HT1080 (cell line): ENCODE data around the gene TUNAR. TPM values are rescaled to one million over a fixed set of nuclear protein-coding genes. Genes with fewer than 3 reads are reported as not detected.

ENCODE experiments used
- DNase-seq: peaks from one replicate; pipeline ENCODE4 v3.0.0-alpha.2; 2015; ENCODE audit warnings: low read depth
- polyA plus RNA-seq, 2 experiments: library from polyadenylated mRNA; depleted of rRNA; stranded (reverse); fragments of >200 nt; gene quantifications; 2 replicates each; pipeline ENCODE4 v1.2.3, GENCODE V29; 2015
- total RNA-seq: library from RNA; depleted of rRNA; stranded (reverse); fragments of >200 nt; shearing (Covaris generic); gene quantifications from 2 replicates; pipeline ENCODE4 v1.2.3, GENCODE V29; 2014; rRNA removed

The TUNAR gene
- total RNA-seq: 0.43 TPM in 1 of 2 replicates, not detected in the other
- polyA plus RNA-seq (2015; cell fraction: cytosol; rRNA removed): not detected in 2 replicates
- polyA plus RNA-seq (2015; cell fraction: nucleus; rRNA removed): not detected in 2 replicates

DNA sequence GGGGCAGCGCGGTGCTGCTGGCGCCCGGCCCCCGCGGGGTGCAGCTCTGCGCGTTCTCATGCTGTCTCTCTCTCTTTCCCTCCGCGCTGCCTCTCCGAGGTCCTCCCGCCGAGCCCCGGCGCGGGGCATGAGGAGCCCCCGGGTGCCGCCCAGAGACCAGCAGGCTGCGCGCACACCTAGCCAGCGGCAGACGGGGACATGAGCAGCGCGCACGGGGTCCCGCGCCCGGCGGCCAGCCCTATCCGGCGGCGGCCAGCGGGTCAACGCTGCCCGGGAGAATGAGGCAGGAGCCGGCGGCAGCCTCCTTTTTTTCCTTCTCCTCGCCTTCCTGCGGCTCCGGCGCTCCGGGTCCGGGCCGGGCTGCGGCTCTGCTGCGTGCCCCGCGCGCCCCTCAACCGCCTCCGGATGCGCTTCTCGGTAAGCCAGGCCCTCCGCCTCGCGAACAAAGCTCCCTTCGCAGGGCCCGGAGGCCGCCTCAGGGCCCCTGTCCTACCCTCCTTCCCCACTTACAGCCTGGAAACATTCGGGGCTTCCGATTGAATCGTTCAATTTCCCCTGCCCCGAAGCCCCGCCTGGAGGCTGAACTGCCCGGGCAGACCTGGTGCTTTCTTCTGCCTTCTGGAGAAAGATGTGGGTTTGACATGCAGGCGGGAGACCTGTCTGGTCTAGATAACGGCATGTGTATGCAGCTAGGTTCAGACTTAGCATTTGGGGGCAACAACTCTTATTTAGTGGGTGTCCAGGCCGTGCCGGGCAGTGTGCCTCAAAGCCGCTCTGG lies at the start of gene TUNAR:
TUNAR (plus strand) TSS at position 72 of the 778 bp plus-strand sequence.
- no peak for DNase-seq

DNA sequence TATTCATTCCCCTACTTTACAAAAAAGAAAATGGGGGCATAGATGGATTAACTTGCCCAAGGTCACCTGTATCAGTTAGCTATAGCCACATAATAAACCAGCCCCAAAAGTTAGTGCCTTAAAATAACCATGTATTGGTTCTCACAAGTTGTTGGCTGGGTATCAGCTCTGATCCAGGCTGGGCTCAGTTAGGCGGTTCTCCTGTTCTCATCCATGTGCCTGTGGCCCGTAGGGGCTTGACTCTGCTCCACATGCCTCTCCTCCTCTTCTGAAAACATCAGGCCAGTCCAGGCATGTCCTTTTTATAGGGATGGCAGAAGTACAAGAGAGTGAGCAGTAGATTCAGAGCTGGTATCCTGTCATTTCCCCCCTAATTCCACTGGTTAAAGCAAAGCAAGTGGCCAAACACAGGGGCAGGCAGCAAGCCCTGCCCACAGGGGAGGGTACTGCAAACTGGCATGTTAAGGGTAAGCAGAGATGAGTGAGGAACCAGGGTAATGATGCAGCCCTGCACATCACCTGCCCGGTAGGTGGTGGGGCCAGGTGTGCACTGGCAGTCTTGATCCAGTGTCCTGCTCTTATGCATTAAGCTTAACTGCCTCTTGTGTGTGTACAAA lies 47.9 kb upstream of the TUNAR start:
- no peak for DNase-seq

DNA sequence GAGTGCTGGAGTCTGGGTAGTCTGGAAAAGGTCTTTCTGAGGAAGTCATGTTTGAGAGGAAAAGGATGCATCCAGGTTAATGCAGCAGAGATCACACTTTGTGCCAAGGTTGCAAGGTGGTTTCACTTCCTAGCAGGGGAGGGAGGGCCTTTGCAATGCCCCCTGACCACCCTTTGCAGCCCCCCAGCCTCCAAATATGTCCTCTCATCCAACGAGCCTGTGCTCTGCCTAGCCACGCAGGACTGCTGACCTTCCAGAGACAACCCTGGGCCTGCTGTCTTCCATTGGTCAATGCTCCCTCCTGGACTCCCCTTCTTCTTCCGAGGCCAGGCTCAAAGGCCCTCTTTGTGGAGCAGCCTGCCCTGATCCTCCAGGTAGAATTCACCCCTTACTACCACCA lies 47.3 kb upstream of the TUNAR start:
- DNase-seq: no peak

DNA sequence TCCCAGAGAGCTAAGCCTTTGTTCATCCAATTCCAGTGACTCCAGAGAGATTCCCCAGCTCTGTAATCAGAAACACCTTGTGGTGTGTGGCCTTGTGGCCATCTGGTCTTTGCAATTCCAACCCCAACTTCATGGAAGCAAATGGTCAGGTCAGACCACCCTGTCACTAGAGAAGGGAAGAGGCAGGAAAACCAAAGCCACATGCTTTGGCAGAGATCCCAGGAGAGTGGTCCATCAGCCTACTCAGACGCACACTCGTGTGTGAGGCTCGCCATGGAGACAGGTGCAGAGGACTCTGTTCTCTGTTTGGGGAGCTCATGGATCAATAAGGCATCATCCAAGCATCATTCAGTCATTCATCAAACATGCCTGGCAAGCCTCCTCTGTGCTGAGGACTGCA lies 46.2 kb upstream of the TUNAR start:
- DNase-seq: no peak

DNA sequence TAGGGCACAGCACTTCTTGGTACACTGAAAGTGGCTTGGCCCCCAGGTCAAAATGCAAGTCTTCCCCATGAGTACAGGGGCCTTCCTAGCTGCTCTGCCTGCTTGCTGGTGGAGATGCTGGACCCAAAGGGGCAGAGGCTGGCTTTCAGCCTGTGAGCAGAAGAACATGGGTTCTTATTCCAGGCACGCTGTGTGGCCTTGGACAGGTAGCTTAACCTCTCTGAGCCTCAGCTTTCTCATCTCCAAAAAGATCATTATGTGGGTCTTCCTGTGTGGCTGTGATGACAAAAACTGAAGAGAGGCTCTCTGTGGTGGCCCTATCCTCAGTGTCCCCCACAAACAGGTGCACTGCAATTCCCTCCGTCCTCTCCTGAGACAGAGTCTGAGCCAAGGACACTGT lies 45.6 kb upstream of the TUNAR start:
- no peak for DNase-seq

DNA sequence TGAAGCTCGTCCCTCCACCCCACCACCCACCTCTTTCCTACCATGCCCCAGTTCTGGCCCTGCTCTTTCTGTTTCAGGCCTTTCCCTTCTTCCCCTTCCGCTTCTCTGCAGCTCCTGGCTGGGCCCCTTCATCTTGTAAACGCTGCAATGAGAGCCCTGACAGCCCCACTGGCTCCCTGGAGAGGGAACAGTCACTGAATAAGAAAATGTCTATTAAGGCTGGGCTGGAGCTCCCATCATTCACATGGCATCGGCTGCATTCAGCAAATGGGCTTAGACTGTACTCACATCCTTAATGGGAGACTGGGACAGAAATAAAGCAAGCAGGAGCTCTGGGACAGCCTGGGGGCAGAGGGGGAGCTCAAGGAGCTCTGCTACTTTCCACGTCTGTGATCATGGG lies 45.2 kb upstream of the TUNAR start:
- no peak for DNase-seq

DNA sequence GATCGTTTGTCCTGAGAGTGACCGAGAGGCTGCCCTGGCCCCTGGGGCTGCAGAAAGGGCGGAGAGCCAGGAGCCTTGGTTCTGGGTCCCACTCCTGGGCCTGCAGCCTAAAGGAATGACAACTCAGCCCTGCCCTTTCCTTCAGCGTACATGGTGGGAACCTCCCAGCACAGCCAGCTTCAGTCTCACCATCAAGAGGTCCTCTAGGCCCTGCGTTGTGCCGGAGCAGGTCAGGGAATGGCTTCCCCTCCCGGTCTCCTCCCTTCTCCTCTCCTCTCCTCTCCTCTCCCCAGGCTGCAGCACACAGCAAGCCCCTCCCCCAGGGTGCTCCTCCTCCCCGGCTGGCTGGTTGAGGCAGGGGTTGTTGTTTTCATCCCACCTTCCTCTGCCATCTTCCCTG lies 44.6 kb upstream of the TUNAR start:
- no peak for DNase-seq

DNA sequence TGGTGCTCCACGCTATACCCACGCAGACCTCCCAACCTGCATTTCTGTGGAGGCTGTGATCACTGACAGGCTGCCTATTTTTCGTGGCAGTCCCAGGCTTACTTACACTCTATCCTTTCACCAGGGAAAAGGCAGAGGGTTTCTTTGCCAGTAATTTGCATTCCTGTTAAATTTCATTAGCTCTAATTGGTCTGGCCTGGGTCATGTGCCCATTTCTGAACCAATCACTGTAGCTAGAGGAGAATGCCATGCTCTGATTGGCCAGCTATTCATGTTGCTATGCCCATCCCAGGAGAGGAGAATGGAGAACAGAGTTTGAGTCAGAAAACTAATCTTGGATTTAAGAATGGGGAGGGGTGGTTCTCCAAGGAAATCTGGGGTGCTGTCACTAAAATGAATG lies 43.2 kb upstream of the TUNAR start:
- DNase-seq: peak; percentile 8

DNA sequence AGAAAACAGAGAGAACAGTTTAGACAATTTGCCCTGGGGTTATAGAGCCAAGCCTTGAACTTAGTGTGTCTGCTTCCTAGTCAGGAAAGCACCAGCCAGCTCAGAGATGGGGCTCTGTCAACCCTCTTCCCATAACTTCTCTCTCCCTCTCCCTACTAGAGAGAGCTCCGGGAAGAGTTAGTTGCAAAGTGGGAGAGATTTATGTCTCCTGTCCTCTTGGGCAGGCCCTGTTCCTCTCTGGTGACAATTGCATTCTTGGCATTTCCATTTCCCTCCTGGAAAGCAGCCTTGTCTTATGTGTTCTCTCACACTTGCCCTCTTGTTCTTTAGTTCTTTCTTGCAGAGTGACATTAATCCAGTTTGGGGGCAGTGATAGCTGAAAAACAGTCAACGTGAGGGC lies 42.1 kb upstream of the TUNAR start:
- no peak for DNase-seq

DNA sequence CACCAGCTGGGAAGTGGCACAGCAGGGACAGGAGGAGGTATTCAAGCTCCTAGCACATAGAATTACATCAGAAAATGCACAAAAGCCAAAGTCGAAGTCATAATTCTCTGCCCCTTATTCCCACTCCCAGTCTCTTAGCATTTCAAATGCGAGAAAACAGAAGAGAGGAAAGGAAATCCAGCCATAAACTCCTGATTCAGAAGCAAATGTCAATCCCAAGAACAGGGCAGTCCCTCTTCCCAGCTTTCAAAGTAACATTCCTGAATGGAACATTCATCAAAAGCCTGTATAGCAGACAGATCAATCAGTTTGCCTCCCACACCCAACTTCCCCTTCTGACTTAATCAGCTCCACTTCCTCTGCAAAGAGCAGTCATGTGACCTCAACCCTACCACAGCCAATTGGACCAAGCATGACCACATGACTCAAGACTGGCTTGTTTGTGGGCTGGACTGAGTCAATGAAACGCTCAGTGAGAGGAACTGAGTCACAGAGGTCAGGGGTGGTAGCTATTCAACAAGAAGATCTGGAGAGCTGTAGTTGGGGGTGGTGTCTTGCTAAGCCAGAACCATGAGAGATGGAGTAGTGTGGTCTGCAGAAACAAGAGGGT lies 41.4 kb upstream of the TUNAR start:
- peak; percentile 82 for DNase-seq

DNA sequence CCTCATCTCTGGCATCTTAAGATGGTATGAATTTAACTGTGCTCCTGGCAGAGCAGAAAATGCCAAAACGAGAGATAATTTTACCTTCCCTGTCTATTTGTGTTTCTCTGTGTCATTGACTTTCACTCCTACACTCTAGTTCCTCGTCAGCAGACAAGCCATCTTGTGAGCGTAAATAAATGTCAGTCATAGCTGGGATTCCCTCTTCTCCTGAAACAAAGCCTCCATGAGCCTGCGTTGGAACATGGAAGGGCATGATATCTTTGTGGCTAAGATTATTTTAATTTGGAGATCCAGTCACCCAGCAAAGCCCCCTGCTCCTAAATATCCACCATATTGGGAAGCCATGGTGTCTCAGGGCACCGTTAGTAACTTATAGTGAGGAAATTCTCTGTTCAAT lies 37.8 kb upstream of the TUNAR start:
- DNase-seq: no peak

DNA sequence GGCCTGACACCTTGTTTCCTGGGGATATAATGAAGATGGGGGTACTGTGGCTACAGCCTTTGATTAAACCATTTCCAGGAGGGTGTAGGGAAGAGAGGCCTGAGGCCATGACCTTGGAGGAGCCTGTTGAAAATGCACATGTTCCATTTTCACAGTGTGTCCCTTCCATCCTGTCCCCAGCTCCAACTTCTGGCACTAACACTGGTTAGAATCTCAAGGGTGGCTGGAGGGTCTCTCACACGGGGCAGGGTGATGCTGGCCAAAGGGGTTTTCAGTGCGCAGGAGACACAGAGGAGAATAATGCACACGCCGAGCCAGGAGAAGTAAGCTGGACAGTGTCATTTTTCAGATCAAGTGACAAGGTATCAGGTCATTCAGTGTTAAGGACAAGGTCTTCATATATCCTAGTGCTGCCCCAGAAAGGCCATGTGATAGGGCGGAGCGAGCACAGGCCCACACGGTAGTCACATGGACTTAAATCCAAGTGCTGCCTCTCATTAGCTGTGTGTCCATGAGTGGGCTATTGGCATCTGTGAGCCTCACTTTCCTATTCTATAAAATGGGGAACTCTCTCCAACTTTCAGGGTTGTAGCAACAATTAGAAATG lies 36.4 kb upstream of the TUNAR start:
- no peak for DNase-seq

DNA sequence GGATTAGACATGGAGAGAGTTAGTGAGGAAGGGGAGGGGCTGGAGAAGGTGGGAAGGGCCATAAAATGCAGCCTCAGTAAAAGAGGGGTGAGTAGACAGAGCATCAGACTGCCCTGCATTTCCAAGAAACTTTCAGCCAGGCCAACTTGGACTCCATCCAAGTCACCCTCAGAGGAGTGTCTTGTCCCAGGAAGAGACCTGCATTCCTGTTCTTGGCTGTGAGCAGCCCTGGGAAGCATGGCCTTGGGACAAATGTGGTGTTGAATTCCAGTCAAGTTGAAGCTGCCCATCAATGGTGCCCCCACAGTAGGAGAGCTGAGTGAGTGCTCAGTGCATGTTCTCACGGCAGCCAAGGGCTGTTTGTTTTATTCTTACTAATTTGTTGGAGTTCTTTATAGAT lies 35.0 kb upstream of the TUNAR start:
- no peak for DNase-seq

DNA sequence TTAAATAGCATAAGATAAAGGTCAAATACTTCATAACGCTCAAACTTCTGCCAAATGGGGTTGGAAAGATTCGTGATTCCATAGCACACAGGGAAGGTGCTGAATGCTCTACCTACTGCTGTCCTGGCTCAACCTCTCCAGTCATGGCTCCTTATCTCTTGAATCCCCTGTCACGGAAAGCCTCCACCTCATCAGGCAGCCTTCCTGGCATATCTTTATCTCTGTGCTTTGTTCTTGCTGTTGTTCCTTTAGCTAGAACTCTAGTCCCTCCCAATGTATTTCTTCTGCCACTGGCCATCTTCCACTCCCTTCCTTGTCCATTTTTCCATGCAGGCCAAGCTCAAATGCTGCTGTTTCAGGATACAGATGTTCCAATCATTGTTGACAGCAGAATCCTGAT lies 26.9 kb upstream of the TUNAR start:
- DNase-seq: no peak

DNA sequence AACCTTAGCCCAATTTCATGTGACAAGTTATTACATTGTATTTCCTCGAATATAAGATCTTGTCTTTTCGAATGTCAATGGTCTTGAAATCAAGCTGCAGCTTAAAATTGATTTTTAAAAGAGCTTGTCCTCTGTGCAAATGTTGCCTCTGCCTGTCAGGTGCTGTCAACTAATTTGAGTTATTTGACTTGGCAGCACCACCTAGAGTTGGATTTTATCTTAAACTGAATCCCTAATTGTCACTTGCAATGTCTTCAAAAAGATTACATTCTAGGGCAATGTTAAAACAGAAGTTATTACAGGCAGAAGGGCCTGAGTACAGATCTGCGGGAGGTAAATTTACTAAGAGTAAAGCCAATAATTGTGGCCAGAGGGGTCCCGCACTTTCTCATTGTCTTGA lies 26.2 kb upstream of the TUNAR start:
- DNase-seq: no peak

DNA sequence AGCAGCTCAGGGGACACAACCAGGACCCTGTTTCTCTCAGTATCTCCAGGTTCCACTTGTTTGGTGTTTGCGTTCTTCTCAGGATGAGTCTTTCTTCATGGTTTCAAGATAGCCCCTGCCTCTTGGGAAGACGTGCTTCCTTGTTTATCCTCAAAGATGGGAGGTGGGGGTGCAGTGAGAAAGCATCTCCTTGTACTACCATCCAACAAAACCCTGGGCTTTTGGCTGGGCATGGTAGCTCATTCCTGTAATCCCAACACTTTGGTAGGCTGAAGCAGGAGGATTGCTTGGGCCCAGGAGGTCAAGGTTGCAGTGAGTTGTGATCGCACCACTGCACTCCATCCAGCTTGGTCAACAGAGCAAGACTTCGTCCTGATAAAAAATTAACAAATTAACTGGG lies 21.0 kb upstream of the TUNAR start:
- no peak for DNase-seq

DNA sequence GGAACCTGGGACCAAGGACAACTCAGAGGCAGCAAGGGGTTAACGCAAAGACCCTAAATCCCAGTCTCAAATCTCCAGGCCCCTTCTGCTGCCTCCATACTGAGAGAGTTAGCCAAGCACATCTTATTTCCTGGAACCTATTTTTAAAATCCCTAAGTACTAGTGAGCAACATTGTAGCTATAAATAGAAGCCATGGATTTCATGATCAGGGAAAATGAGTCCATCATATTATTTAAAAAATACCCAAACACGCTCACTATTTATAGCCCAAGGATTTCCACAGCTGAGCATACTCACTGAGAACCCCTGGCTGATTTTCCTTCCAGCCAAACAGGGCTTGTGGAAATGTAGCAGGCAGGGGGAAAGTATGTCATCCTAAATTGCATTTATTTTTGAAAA lies 19.4 kb upstream of the TUNAR start:
- no peak for DNase-seq

DNA sequence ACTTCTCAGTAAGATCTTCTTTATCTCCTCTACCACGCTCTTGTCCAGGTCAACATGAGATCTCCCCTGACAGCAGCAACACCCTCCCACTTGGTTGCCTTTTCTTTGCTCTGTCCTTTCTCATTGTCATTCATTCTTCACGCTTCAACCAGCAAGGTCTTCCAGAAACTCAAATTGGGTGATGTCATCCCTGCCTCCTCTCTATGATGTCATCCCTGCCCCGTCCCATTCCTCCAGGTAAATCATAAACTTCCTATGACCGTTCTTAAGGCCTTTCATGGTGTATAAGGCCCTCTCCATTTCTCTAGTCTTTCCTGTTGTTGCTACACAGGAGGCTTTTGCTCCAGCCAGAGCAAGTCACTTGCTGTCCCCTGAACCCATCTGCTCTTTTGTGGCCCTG lies 17.7 kb upstream of the TUNAR start:
- DNase-seq: no peak

DNA sequence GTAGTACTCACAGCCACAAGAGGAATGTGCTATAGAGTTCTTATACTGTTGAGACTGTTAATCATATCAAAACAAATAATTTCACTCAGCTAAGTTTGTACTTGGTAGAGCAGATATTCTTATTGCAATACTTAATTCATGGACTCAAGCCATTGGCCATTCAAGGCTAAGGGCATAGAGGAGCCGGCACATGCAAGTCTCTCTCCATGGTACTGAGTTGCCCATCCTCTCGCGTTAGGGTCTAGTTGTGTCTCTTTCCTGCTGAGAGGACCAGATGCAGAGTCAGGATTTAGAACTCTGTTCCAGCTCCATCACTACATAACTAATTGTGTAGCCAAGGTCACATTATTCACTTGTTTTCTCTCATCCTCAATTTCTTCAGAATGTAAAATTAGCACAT lies 14.4 kb upstream of the TUNAR start:
- DNase-seq: peak; percentile 4

DNA sequence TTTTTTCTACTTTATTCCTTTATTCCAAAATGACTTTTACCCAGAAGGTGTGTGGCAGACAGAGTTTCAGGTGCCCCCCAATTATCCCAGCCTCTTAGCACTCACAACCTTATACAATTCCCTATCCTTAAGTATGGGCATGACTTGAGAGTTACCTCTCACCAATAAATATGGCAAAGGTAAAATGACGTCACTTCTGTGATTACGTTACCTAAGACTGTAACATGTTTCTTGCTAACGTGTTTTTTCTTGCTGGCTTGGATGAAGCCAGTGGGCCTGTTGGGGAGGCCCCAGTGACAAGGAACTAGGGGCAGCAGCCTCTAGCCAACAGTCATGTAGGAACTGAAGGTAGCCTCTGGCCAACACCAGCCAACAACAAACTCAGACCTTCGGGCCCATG lies 13.3 kb upstream of the TUNAR start:
- DNase-seq: no peak

DNA sequence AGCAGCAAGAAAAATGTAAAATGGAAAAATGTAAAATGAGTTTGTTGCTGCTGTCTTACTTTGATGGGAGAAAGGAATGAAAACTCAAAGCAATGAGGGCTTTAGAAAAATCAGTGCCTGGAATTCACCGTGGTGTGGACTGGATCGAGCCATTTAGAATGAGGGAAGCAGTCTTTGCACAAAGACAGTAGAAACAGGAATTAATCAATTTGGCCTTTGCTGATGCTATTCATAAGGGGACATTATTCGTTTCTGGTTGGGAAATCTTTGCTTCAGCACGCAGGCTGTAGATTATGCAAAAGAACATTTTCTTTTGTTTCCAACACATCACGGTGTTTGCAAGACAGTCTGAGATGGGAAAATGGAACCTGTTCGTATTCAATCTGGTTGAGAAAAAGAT lies 6.9 kb upstream of the TUNAR start:
- DNase-seq: no peak

DNA sequence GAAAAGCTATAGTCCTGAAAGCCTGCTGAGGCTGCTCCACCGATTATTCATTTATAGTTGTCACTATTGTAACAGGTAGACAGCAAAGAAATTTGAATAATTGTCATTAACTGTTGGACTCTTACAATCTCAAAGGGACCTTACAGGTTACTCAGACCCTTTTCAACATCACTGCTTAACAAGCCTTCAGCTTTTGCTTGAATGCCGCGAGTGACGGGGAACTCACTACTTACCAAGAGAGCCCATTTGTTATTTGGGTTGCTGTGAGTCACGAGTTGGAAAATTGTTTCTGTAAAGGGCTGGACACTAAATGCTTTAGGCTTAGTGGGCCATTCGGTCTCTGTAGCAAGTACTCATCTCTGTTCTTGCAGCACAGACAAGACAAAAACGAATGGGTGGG lies 5.9 kb upstream of the TUNAR start:
- no peak for DNase-seq
